ENCODE measurements around the gene SEMA5A. TPM values are rescaled to one million over a fixed set of nuclear protein-coding genes. Genes with fewer than 3 reads are reported as not detected.

SEMA5A gene
- total and polyA plus RNA-seq, 2 of the 8 experiments (the other 6 are each of a cell fraction or from before 2014, with no cell fraction given) = 5.3 to 8.9 TPM

GRCh38 chr5:9222054-9222976, 323.6 kb downstream of the SEMA5A start (continued):
- peak; percentile 94 for TF ChIP-seq POU5F1 (IDR thresholded peaks at IDR 0.05; ENCODE audit: low read depth, low read length)
- 0 out of 4 replicates have a peak, but pooled peaks of 1 of the 2 experiments have one; percentile 61 for TF ChIP-seq HDAC2 (IDR thresholded peaks at IDR 0.05; ENCODE audit: borderline replicate concordance in 1 of 2, low read depth in 2 of 2, low read length in 2 of 2)

All from H1 (cell line).